ENCODE data around the gene TRAPPC6A.

DNA sequence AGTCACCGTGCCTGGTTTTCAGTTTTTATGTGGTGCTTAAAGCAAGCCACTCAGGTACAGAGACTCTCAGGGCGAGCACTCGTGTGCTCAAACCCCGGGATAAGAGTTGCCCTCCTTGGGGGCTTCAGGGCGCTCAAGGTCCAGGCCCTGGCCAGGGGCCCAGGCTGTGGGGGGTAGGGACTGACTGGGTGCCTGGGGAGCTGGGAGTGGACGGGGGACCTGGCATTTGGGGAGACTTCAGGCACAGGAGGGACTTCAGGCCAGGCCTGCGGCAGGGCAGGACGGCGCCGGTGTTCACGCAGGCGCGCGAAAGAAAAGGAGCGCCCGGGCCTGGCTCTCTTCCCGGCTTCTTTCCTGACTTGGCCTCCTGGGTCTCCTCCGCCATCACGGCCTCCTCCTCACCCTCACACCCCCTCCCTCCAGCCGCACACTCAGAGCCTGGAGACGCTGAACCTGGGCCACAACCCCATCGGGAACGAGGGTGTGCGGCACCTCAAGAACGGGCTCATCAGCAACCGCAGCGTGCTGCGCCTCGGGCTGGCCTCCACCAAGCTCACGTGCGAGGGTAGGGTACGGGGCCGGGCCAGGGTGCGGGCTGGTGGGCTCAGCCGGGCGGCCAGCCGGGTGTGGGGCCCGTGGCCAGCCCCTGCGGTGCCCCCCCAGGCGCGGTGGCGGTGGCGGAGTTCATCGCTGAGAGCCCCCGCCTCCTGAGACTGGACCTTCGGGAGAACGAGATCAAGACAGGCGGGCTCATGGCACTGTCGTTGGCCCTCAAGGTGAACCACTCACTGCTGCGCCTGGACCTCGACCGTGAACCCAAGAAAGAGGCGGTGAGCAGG lies 33.4 kb downstream of the TRAPPC6A start:
- TF ChIP-seq, protein P1, sequence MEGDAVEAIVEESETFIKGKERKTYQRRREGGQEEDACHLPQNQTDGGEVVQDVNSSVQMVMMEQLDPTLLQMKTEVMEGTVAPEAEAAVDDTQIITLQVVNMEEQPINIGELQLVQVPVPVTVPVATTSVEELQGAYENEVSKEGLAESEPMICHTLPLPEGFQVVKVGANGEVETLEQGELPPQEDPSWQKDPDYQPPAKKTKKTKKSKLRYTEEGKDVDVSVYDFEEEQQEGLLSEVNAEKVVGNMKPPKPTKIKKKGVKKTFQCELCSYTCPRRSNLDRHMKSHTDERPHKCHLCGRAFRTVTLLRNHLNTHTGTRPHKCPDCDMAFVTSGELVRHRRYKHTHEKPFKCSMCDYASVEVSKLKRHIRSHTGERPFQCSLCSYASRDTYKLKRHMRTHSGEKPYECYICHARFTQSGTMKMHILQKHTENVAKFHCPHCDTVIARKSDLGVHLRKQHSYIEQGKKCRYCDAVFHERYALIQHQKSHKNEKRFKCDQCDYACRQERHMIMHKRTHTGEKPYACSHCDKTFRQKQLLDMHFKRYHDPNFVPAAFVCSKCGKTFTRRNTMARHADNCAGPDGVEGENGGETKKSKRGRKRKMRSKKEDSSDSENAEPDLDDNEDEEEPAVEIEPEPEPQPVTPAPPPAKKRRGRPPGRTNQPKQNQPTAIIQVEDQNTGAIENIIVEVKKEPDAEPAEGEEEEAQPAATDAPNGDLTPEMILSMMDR (IDR thresholded peaks at IDR 0.05 in 4 of 5, conservative IDR thresholded peaks at IDR 0.05 in 1 of 5): no peak
- TF ChIP-seq POLR2A (IDR thresholded peaks at IDR 0.05): no peak
